Measurements from ENCODE around the gene MACROH2A1.

MACROH2A1 gene

GRCh38 chr5:135402031-135402430 is 3.0 kb upstream of the MACROH2A1 start:
- Histone ChIP-seq H3K4me3 (no peak overlapping the region), H3K27ac (no peak overlapping the region)

DNA sequence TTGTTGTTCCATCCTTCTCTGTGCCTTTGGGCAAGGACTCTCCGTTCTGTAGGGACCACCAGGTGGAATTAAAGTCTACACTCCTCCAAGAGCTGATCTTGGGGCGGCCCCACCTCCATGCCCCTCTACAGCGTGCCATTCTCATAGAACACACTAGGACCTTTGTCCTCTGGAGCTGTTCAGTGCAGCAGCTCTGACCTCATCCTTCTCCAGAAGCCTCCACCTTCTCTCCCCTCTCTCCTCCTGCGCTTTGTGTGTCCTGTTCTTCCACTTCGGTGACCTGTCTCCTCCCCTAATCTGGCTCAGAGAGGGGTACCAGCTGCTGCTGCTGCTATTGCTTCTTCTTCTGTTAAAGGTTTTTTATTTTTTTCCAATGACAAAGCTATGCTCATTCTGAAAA is 1.8 kb upstream of the MACROH2A1 start:
- no peak overlapping the region for H3K4me3 ChIP-seq
- H3K27ac ChIP-seq, result no peak overlapping the region

DNA sequence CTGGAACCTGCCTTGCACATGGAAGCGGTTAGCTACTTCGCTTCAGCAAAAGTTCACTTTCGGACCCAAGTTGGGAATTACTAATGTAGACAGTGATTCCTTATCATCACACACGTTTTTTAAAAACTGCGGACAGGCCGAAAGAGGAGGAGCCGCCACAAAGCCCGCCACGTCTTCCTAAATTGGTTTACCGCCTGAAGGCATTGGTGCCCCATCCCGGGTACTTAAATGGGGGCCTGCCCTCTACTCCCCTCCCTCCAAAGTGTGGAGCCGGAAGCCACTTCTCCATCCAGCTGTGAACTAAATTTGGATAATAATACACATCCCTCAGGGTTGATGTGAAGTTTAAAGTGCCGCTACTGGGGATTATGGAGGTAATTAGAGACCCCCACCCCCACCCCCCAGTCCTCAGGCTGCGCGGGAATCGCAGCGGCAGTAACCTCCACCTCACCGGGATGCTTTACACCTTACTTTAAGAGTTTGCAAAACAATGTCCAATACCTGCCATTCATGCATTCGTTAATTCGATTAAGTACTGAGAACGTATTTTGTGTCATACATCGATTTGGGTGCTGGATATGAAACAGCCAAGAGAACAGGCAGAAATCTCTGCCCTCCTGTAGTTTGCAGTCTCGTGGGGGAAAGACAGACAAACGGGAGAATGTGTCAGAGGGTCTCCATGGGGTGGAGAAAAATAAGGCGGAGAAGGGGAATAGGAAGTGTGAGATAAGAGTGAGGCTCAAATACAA is 937 bp upstream of the MACROH2A1 start:
- Histone ChIP-seq H3K4me3 (peak overlapping the region; percentile 73 to 96 (median 81)), H3K27ac (peak overlapping the region in 20 of 21 experiments; percentile 71 to 97 (median 92))

- Histone ChIP-seq H3K4me3 (peak overlapping the region; percentile 73 to 96 (median 81)), H3K27ac (peak overlapping the region; percentile 71 to 97 (median 92))
Observed at GRCh38 chr5:135398160-135398854, 724 bp downstream of the MACROH2A1 start.

DNA sequence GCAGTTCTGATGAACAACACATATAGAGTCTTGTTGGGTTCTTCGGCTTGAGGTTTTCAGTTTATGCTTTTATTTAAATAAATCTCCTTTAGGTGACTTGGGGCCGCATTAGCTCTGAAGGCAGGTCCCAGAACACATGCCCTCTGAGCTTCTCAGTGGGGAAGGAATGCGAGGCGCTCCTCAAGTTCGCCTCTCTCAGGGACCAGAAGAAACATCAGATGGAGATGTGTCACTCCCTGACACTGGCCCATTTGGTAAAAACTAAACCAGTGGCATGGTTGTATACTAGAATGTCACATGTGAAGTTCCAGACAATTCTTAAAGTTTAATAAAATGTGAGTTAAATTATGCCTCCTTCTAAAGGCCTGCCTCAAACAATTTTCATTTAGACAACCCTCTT is 1.9 kb downstream of the MACROH2A1 start:
- H3K4me3 ChIP-seq, result peak overlapping the region in 1 of 7 experiments; percentile 2
- H3K27ac ChIP-seq, result peak overlapping the region in 15 of 21 experiments; percentile 5 to 97 (median 62)

- H3K4me3 ChIP-seq, result no peak overlapping the region
Observed at GRCh38 chr5:135396459-135397055, 2.5 kb downstream of the MACROH2A1 start.

DNA sequence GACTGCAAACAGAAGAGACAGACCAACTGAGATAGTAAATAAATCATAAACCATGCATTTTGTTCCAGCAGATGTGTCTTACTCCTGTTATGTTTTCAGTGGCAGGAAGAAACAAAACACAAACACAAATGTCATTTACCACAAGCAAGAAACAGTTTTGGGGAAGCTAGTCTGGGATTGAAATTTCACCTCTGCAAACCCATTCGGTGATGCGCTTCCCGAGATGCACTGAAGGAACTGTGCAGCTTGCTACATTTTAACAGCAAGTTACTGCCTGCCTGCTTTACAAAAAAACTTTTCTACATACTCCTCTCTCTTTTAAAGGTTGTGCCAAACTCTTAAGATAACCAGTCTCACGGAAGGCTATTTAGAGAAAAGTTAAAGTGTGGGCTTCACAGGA is 3.2 kb downstream of the MACROH2A1 start:
- Histone ChIP-seq H3K4me3 (no peak overlapping the region), H3K27ac (peak overlapping the region in 12 of 21 experiments; percentile 3 to 97 (median 62))

More at GRCh38 chr5:135396459-135397055, 2.5 kb downstream of the MACROH2A1 start:
- peak overlapping the region in 17 of 21 experiments; percentile 3 to 97 (median 56) for H3K27ac ChIP-seq

- H3K4me3 ChIP-seq, result no peak overlapping the region
- peak overlapping the region in 2 of 21 experiments; percentile 62 to 92 for H3K27ac ChIP-seq
Observed at GRCh38 chr5:135395451-135395850, 3.6 kb downstream of the MACROH2A1 start.

- Histone ChIP-seq H3K4me3 (no peak overlapping the region), H3K27ac (peak overlapping the region in 9 of 21 experiments; percentile 4 to 66 (median 27))
Observed at GRCh38 chr5:135394095-135394494, 4.9 kb downstream of the MACROH2A1 start.

- peak overlapping the region in 9 of 21 experiments; percentile 4 to 66 (median 27) for H3K27ac ChIP-seq
Observed at GRCh38 chr5:135393691-135394090, 5.3 kb downstream of the MACROH2A1 start.

GRCh38 chr5:135393229-135393628 is 5.8 kb downstream of the MACROH2A1 start:
- Histone ChIP-seq H3K27ac (peak overlapping the region in 6 of 21 experiments; percentile 40 to 81 (median 64)), H3K4me3 (no peak overlapping the region)

More at GRCh38 chr5:135393691-135394090, 5.3 kb downstream of the MACROH2A1 start:
- H3K4me3 ChIP-seq, result no peak overlapping the region

GRCh38 chr5:135392256-135392655 is 6.8 kb downstream of the MACROH2A1 start:
- H3K27ac ChIP-seq, result peak overlapping the region in 11 of 21 experiments; percentile 8 to 84 (median 62)

GRCh38 chr5:135391869-135392255 is 7.2 kb downstream of the MACROH2A1 start:
- Histone ChIP-seq H3K4me3 (no peak overlapping the region), H3K27ac (peak overlapping the region in 12 of 21 experiments; percentile 8 to 84 (median 58))

More at GRCh38 chr5:135392256-135392655, 6.8 kb downstream of the MACROH2A1 start:
- H3K4me3 ChIP-seq, result no peak overlapping the region

GRCh38 chr5:135391116-135391868 is 7.7 kb downstream of the MACROH2A1 start:
- Histone ChIP-seq H3K27ac (peak overlapping the region in 14 of 21 experiments; percentile 7 to 84 (median 51)), H3K4me3 (no peak overlapping the region)

DNA sequence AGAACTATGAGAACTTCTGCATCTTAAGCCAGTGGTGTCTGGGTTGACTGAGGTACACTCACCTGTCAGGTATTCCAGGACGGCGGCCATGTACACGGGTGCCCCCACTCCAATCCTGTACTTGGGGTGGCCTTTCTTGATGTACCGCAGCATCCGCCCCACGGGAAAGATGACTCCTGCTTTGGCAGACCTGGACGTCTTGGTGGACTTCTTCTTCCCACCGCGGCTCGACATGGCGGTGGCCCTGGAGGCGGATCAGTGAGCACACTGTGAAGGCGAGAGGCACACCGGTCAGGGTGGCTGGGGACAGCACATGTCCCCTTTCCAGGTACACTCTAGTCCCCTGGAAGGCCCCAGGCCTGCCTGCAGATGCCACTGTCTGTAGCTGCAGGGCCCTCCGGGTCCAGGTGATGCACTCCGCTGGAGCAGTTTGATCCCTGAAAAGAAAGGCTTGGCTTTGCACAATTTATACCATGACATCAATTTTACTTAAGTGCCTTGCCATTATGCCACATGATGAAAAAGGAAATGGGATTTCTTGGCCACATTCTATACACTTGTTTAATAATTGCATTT is 10.1 kb downstream of the MACROH2A1 start:
- no peak overlapping the region for H3K27ac ChIP-seq

GRCh38 chr5:135387629-135387960 is 11.4 kb downstream of the MACROH2A1 start:
- Histone ChIP-seq H3K4me3 (no peak overlapping the region), H3K27ac (peak overlapping the region in 17 of 21 experiments; percentile 1 to 79 (median 47))

More for the DNA sequence above, 10.1 kb downstream of the MACROH2A1 start:
- H3K4me3 ChIP-seq, result no peak overlapping the region

GRCh38 chr5:135386886-135387628 is 12.0 kb downstream of the MACROH2A1 start:
- peak overlapping the region in 18 of 21 experiments; percentile 1 to 79 (median 49) for H3K27ac ChIP-seq
- no peak overlapping the region for H3K4me3 ChIP-seq

GRCh38 chr5:135386096-135386495 is 12.9 kb downstream of the MACROH2A1 start:
- Histone ChIP-seq H3K4me3 (no peak overlapping the region), H3K27ac (peak overlapping the region in 12 of 21 experiments; percentile 2 to 79 (median 62))
